ENCODE measurements around the gene STIP1.

DNA sequence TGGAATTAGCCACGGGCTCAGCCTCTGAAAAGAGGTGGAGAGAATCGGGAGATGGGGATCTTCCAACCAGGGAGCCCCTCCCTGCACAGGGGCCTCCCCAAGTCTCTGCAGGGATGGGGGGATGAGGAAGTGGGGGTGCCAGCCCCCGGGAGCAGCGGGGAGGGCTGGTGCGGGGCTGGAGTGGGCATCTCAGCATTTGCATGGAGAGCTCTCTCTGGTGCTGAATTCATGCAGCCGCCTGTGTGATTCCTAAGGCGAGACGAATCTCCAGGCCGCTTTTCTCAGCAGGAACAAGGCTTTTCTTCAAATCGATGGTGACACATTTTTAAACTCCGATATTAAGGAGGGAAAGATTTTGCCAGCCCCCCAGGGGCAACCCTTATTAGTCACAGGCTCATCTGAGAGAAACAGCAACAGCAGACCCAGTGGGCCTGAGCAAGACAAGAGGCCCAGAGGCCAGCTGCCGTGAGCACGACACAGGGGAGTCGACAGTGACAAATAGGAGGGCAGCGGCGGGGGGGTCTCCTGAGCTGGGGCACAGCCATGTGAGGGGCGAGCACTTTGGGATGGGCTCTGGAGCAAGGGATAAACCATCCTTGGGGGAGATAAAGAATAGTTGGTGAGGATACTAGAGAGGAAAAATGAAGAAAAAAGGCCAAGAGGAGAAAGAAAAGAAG lies 49.1 kb upstream of the STIP1 start:
- TF ChIP-seq POLR2A (IDR thresholded peaks at IDR 0.05) (no peak), POLR2AphosphoS5 (IDR thresholded peaks at IDR 0.05; ENCODE audit: insufficient read depth in 1 of 2, low read depth in 1 of 2) (no peak)
- TF ChIP-seq, protein P1, sequence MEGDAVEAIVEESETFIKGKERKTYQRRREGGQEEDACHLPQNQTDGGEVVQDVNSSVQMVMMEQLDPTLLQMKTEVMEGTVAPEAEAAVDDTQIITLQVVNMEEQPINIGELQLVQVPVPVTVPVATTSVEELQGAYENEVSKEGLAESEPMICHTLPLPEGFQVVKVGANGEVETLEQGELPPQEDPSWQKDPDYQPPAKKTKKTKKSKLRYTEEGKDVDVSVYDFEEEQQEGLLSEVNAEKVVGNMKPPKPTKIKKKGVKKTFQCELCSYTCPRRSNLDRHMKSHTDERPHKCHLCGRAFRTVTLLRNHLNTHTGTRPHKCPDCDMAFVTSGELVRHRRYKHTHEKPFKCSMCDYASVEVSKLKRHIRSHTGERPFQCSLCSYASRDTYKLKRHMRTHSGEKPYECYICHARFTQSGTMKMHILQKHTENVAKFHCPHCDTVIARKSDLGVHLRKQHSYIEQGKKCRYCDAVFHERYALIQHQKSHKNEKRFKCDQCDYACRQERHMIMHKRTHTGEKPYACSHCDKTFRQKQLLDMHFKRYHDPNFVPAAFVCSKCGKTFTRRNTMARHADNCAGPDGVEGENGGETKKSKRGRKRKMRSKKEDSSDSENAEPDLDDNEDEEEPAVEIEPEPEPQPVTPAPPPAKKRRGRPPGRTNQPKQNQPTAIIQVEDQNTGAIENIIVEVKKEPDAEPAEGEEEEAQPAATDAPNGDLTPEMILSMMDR (IDR thresholded peaks at IDR 0.05): no peak
